Neural cell (in vitro differentiated cells): ENCODE data around the gene GRID1. TPM values are rescaled to one million over a fixed set of nuclear protein-coding genes. Genes with fewer than 3 reads are reported as not detected.
A peak's percentile ranks its signal among the peaks of the same experiment; 100 is the strongest.

ENCODE experiments used
- H2AFZ ChIP-seq: fragments of 200-600, 300-800 bp; sonication (generic), shearing (Covaris generic); 2 replicates; pipeline ENCODE4 v1.6.0; 2014; ENCODE audit warnings: low read depth, mild to moderate bottlenecking, antibody characterized with exemption, low read length, moderate library complexity
- H3F3A ChIP-seq: fragments of 200-600 bp; shearing (Covaris generic); 2 replicates; pipeline ENCODE4 v1.6.1; 2016; ENCODE audit warnings: mild to moderate bottlenecking, moderate library complexity, mixed read lengths, antibody characterized with exemption, low read length; ENCODE audit not compliant: insufficient read depth, poor library complexity, severe bottlenecking
- H3K27ac ChIP-seq: fragments of 200-600, 300-800 bp; sonication (generic), shearing (Covaris generic); 2 replicates; pipeline ENCODE4 v1.5.1; 2014; ENCODE audit warnings: mild to moderate bottlenecking, low read length, moderate library complexity
- H3K27me3 ChIP-seq: fragments of 300-800, 200-600 bp; sonication (generic), shearing (Covaris generic); 2 replicates; pipeline ENCODE4 v1.6.0; 2014; ENCODE audit warnings: mild to moderate bottlenecking, low read depth, low read length, moderate library complexity; ENCODE audit not compliant: insufficient read depth
- H3K36me3 ChIP-seq: fragments of 300-800, 200-600 bp; sonication (generic), shearing (Covaris generic); 2 replicates; pipeline ENCODE4 v1.5.1; 2014; ENCODE audit warnings: mild to moderate bottlenecking, antibody characterized with exemption, low read length, moderate library complexity; ENCODE audit not compliant: insufficient read depth
- H3K4me2 ChIP-seq: fragments of 300-800, 200-600 bp; sonication (generic), shearing (Covaris generic); 2 replicates; pipeline ENCODE4 v1.6.0; 2014; ENCODE audit warnings: mild to moderate bottlenecking, low read length
- H3K4me3 ChIP-seq: fragments of 300-800, 200-600 bp; sonication (generic), shearing (Covaris generic); 2 replicates; pipeline ENCODE4 v1.5.1; 2014; ENCODE audit warnings: mild to moderate bottlenecking, low read length, moderate library complexity
- H3K79me2 ChIP-seq: fragments of 200-600 bp; shearing (Covaris generic); replicated peaks from 2 replicates; pipeline ENCODE4 v1.6.0; 2014; ENCODE audit warnings: mild to moderate bottlenecking, low read length, moderate library complexity; ENCODE audit not compliant: insufficient read depth
- H3K9ac ChIP-seq: fragments of 300-800, 200-600 bp; sonication (generic), shearing (Covaris generic); 2 replicates; pipeline ENCODE4 v1.6.1; 2016; ENCODE audit warnings: mild to moderate bottlenecking, low read length, mixed read lengths
- H3K9me2 ChIP-seq: fragments of 200-600 bp; shearing (Covaris generic); 2 replicates; pipeline ENCODE4 v1.6.1; 2016; ENCODE audit warnings: mild to moderate bottlenecking, low read length, mixed read lengths; ENCODE audit not compliant: insufficient read depth
- H3K9me3 ChIP-seq: fragments of 200-600, 300-800 bp; sonication (generic), shearing (Covaris generic); 2 replicates; pipeline ENCODE4 v1.6.1; 2016; ENCODE audit warnings: mild to moderate bottlenecking, mixed run types, low read length, moderate library complexity, mixed read lengths
- H4K20me1 ChIP-seq: fragments of 200-600 bp; shearing (Covaris generic); 2 replicates; pipeline ENCODE4 v1.6.1; 2016; ENCODE audit warnings: mild to moderate bottlenecking, mixed run types; ENCODE audit not compliant: insufficient read depth
- CTCF ChIP-seq: fragments of 450-650 bp; IDR thresholded peaks from 2 replicates; pipeline ENCODE4 v1.5.1; 2014; ENCODE audit warnings: antibody characterized with exemption, mild to moderate bottlenecking, moderate library complexity; ENCODE audit not compliant: poor library complexity, severe bottlenecking
- EP300 ChIP-seq: fragments of 450-650 bp; conservative IDR thresholded peaks from 2 replicates; pipeline ENCODE4 v1.6.1; 2014; ENCODE audit warnings: antibody characterized with exemption, mild to moderate bottlenecking, moderate library complexity; ENCODE audit not compliant: poor library complexity, severe bottlenecking
- EZH2 ChIP-seq: fragments of 200-600, 300-800 bp; shearing (Covaris generic), sonication (generic); IDR thresholded peaks from 2 replicates; pipeline ENCODE4 v1.6.1; 2014; ENCODE audit warnings: antibody characterized with exemption, low read length, borderline replicate concordance, mild to moderate bottlenecking; ENCODE audit not compliant: insufficient read depth, poor library complexity, severe bottlenecking
- MXI1 ChIP-seq: fragments of 450-650 bp; conservative IDR thresholded peaks from 2 replicates; pipeline ENCODE4 v1.6.1; 2014; ENCODE audit warnings: antibody characterized with exemption, mild to moderate bottlenecking; ENCODE audit not compliant: poor library complexity, severe bottlenecking
- POLR2AphosphoS5 ChIP-seq: IDR thresholded peaks from 2 replicates; pipeline ENCODE4 v1.6.1; 2012
- RAD21 ChIP-seq: fragments of 450-650 bp; conservative IDR thresholded peaks from 2 replicates; pipeline ENCODE4 v1.6.1; 2014; ENCODE audit warnings: antibody characterized with exemption, mild to moderate bottlenecking, moderate library complexity
- REST ChIP-seq: IDR thresholded peaks from 2 replicates; pipeline ENCODE4 v1.6.1; 2012; ENCODE audit warnings: borderline replicate concordance
- SMC3 ChIP-seq: fragments of 450-650 bp; conservative IDR thresholded peaks from 2 replicates; pipeline ENCODE4 v1.6.1; 2014; ENCODE audit warnings: antibody characterized with exemption, mild to moderate bottlenecking, moderate library complexity; ENCODE audit not compliant: poor library complexity
- TAF1 ChIP-seq: IDR thresholded peaks from 2 replicates; pipeline ENCODE4 v1.6.1; 2012; ENCODE audit warnings: low read depth
- polyA plus RNA-seq: library from polyadenylated mRNA; depleted of rRNA; stranded (reverse); fragments of >200 nt; gene quantifications from 2 replicates; pipeline ENCODE4 v1.2.3, GENCODE V29; 2014

GRID1 gene
- polyA plus RNA-seq, 1 donor from 2014 or later, result 7.3 TPM

GRCh38 chr10:86025509-86025908 is 341.1 kb downstream of the GRID1 start:
- Histone ChIP-seq H3K36me3 (no peaks in the 10 kb centered on the region), H3K9me3 (peaks cover 4% of the 10 kb centered on the region), H3F3A (no peaks in the 10 kb centered on the region), H3K4me3 (no peak overlapping the region), H3K4me2 (no peak overlapping the region), H3K79me2 (no peaks in the 10 kb centered on the region), H3K9ac (no peak overlapping the region), H2AFZ (no peak overlapping the region), H4K20me1 (no peaks in the 10 kb centered on the region), H3K27ac (no peak overlapping the region), H3K27me3 (no peaks in the 10 kb centered on the region), H3K9me2 (no peaks in the 10 kb centered on the region)
- TF ChIP-seq EZH2, result no peak
- TF ChIP-seq RAD21, result no peak
- TF ChIP-seq SMC3, result no peak
- no peak for TF ChIP-seq POLR2AphosphoS5
- no peak for TF ChIP-seq TAF1
- TF ChIP-seq CTCF, result no peak
- TF ChIP-seq EP300, result no peak
- no peak for TF ChIP-seq REST
- TF ChIP-seq MXI1, result no peak

- H4K20me1 ChIP-seq, result no peaks in the 10 kb centered on the region
- H2AFZ ChIP-seq, result no peak overlapping the region
- peak overlapping the region; percentile 26 for H3K4me2 ChIP-seq
- H3K9me3 ChIP-seq, result no peaks in the 10 kb centered on the region
- peak overlapping the region; percentile 17 for H3K9ac ChIP-seq
- no peaks in the 10 kb centered on the region for H3K9me2 ChIP-seq
- no peaks in the 10 kb centered on the region for H3K27me3 ChIP-seq
- no peaks in the 10 kb centered on the region for H3F3A ChIP-seq
- H3K4me3 ChIP-seq, result peak overlapping the region; percentile 47
- peak overlapping the region; percentile 69 for H3K27ac ChIP-seq
- H3K79me2 ChIP-seq, result no peaks in the 10 kb centered on the region
- no peaks in the 10 kb centered on the region for H3K36me3 ChIP-seq
- TF ChIP-seq EP300 (peak; percentile 51), MXI1 (peak; percentile 14), POLR2AphosphoS5 (peak; percentile 52), TAF1 (no peak)
Observed at GRCh38 chr10:86024281-86025041, 342.1 kb downstream of the GRID1 start.
